Left lung (tissue), 10 donors: ENCODE results near the gene SRPK2. TPM values are rescaled to one million over a fixed set of nuclear protein-coding genes. Genes with fewer than 3 reads are reported as not detected.
"Not testable (repeated sequence)": the region's sequence is repeated elsewhere in the genome, so short reads cannot be mapped to it uniquely, and the experiment has no call there.

ENCODE experiments used
- ATAC-seq: fragments of 200-7000 bp; cut with Tn5 transposase; one replicate; pipeline ENCODE4 v1.9.1; 2020; ENCODE audit warnings: moderate library complexity
- DNase-seq, 4 donors: peaks; one replicate each; pipeline ENCODE4 v3.0.0-alpha.2; 2013 to 2020
- H3K27ac ChIP-seq, 2 donors: fragments of 200-600 bp; sonication (generic) in 1 of 2; one replicate each; pipeline versions ENCODE4 v1.5.0 to v1.8.0; 2020 to 2021
- H3K27me3 ChIP-seq, 2 donors: fragments of 200-600 bp; sonication (generic) in 1 of 2; one replicate each; pipeline versions ENCODE4 v1.5.0 to v1.8.0; 2020 to 2021
- H3K36me3 ChIP-seq, 2 donors: fragments of 200-600 bp; sonication (generic) in 1 of 2; one replicate each; pipeline versions ENCODE4 v1.5.0 to v1.8.0; 2020 to 2021
- H3K4me1 ChIP-seq, 2 donors: fragments of 200-600 bp; one replicate each; pipeline ENCODE4 v1.8.0; 2021
- H3K4me3 ChIP-seq, 2 donors: fragments of 200-600 bp; sonication (generic) in 1 of 2; one replicate each; pipeline versions ENCODE4 v1.5.0 to v1.8.0; 2020 to 2021; ENCODE audit warnings: mild to moderate bottlenecking in 1 of 2
- H3K9me3 ChIP-seq, 2 donors: fragments of 200-600 bp; sonication (generic) in 1 of 2; one replicate each; pipeline versions ENCODE4 v1.5.0 to v1.8.0; 2020 to 2021
- intact Hi-C, 2 donors: fragments of 100-400 bp; cut with DNase I; formaldehyde crosslinking; loops; one replicate each; pipeline versions ENCODE4 v1.11.2 to v1.14.2; 2022
- polyA plus RNA-seq, 6 donors: library from polyadenylated mRNA; unstranded; fragments of 120-200 nt; gene quantifications; one replicate each; pipeline ENCODE4 v1.2.1, GENCODE V29; 2013; ENCODE audit not compliant: insufficient read length in 6 of 6
- total RNA-seq, 2 donors: library from RNA; stranded (reverse); fragmentation: NEBNext Ultra II Directional; extraction: Animal tissue kit (Norgen Biotek cat#: 25700); gene quantifications; one replicate each; pipeline ENCODE4 v1.2.1, GENCODE V29; 2021
- TF ChIP-seq, protein P1 (sequence below), 2 donors: fragments of 200-600 bp; sonication (generic) in 1 of 2; IDR thresholded peaks; one replicate each; pipeline versions ENCODE4 v1.5.0 to v1.8.0; 2021; ENCODE audit warnings: antibody characterized with exemption in 2 of 2
- donor health status: DM: no; HTN: yes; CAD: no.
- donor health status: DM: no; HTN: no; CAD: no.

SRPK2 gene
- total and polyA plus RNA-seq, 8 donors: 42.9 to 63.4 (median 52.1) TPM

DNA sequence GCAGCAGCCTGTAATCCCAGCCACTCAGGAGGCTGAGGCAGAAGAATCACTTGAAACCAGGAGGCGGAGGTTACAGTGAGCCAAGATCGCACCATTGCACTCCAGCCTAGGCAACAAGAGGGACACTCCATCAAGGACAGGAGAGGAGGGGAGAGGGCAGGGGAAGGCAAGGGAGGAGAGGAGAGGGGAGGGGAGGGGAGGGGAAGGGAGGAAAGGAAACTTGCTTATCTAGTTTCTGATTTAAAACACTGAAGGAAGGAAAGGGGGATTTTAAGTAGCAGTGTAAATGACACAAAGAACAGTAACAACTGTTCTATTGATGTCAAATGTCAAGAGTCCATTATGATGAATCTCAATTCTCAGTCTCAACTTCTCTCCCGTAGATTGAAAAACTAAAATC is 43.7 kb downstream of the SRPK2 start:
- Histone ChIP-seq H3K36me3 (no peaks in the 10 kb centered on the region), H3K27ac (peak overlapping the region in 1 of 2 donors; percentile 78), H3K4me1 (peaks cover 0 to 33% of the 10 kb centered on the region in 2 donors), H3K4me3 (no peak overlapping the region), H3K27me3 (no peaks in the 10 kb centered on the region), H3K9me3 (no peaks in the 10 kb centered on the region)
- no peak for DNase-seq
- TF ChIP-seq, protein P1, sequence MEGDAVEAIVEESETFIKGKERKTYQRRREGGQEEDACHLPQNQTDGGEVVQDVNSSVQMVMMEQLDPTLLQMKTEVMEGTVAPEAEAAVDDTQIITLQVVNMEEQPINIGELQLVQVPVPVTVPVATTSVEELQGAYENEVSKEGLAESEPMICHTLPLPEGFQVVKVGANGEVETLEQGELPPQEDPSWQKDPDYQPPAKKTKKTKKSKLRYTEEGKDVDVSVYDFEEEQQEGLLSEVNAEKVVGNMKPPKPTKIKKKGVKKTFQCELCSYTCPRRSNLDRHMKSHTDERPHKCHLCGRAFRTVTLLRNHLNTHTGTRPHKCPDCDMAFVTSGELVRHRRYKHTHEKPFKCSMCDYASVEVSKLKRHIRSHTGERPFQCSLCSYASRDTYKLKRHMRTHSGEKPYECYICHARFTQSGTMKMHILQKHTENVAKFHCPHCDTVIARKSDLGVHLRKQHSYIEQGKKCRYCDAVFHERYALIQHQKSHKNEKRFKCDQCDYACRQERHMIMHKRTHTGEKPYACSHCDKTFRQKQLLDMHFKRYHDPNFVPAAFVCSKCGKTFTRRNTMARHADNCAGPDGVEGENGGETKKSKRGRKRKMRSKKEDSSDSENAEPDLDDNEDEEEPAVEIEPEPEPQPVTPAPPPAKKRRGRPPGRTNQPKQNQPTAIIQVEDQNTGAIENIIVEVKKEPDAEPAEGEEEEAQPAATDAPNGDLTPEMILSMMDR (IDR thresholded peaks at IDR 0.05): no peak
- intact Hi-C loops: no loop called here
- ATAC-seq: peak; percentile 54

DNA sequence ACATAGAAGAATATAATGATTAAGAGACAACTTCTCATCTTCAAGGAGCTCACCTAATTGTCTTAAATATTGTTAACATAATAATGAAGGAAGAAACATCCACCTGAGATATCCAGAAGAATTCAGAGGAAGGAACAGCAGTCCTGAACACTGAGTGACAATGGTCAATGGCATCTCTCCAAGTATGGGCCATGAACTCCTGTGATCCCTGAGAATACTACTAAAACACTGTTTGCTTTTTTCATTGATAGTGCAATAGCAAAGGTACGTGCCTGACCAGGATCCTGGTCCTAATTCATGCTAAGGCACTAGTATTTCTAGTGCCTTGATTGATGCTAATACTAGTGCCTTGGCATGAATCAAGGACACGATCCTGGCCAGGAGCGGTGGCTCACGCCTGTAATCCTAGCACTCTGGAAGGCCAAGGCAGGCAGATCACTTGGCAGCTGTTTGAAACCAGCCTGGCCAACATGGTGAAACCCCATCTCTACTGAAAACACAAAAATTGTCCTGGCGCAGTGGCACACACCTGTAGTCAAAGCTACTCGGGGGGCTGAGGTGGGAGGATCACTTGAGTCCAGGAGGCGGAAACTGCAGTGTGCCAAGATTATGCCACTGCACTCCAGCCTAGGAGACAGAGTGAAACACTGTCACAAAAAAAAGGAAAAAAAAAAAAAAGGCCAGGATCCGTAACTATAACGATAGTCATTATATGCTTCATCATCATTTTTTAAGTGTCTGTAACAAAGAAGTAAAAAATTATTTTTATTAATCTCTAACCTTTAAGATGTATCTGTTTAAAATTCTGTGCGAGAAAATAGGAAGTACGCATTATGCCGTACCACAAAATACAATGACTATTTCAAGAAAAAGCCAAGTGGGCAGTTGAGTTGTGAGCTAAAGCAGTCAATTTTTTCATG is 49.1 kb downstream of the SRPK2 start:
- DNase-seq: no peak
- ATAC-seq: no peak
- no peaks in the 10 kb centered on the region for H3K27me3 ChIP-seq
- intact Hi-C loops: loop anchor here in 1 of 2 donors (10.0 kb wide), 1 partner anchor 195 kb away; no protein-coding TSS in a partner anchor
- no peaks in the 10 kb centered on the region for H3K9me3 ChIP-seq
- H3K4me1 ChIP-seq: no peaks in the 10 kb centered on the region
- no peak overlapping the region for H3K4me3 ChIP-seq
- H3K36me3 ChIP-seq: no peaks in the 10 kb centered on the region
- TF ChIP-seq, protein P1 (IDR thresholded peaks at IDR 0.05): no peak
- H3K27ac ChIP-seq: no peak overlapping the region

DNA sequence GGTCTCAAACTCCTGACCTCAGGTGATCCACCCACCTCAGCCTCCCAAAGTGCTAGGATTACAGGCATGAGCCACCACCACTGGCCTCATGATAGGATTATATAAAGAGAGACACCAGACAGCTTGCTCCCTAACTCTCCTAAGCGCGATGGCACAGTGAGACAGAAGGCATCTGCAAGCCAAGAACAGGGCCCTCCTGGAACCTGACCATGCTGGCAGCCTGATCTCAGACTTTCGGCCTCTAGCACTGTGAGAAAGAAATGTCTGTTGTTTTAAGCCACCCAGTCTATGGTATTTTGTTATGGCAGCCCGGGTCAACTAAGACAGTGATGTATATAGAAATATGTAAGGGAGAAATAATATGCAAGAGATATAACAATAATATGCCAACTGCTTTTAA is 51.2 kb downstream of the SRPK2 start:
- Histone ChIP-seq H3K27ac (no peak overlapping the region), H3K27me3 (no peaks in the 10 kb centered on the region), H3K36me3 (no peaks in the 10 kb centered on the region), H3K4me1 (no peaks in the 10 kb centered on the region), H3K9me3 (no peaks in the 10 kb centered on the region), H3K4me3 (no peak overlapping the region)
- DNase-seq (no peak), ATAC-seq (no peak)
- intact Hi-C loops: loop anchor here in 1 of 2 donors (10.0 kb wide), 1 partner anchor 193 kb away; no protein-coding TSS in a partner anchor
- TF ChIP-seq, protein P1 (IDR thresholded peaks at IDR 0.05): no peak

DNA sequence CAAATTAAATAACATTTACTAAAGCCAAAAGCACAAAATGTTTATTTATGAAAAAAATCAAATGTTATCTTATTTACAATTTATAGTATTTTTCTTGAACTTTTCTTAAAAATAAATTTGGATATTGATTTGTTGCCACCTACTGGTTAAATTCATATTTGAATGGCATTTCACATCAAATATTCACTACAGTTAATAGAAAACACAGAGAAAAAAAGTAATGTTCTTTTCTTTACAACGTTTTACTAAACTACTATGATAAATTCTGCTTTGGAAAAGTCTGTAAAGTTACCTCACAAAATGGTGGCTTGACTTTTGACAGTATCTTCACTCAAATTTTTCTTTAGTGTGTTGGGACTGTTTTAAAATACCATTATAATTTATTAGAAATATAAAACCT is 52.7 kb downstream of the SRPK2 start:
- no peak overlapping the region for H3K27ac ChIP-seq
- no peaks in the 10 kb centered on the region for H3K9me3 ChIP-seq
- no peaks in the 10 kb centered on the region for H3K27me3 ChIP-seq
- no peak overlapping the region for H3K4me3 ChIP-seq
- H3K4me1 ChIP-seq: no peaks in the 10 kb centered on the region
- intact Hi-C loops: loop anchor here in 1 of 2 donors (10.0 kb wide), 1 partner anchor 191 kb away; no protein-coding TSS in a partner anchor
- H3K36me3 ChIP-seq: no peaks in the 10 kb centered on the region
- TF ChIP-seq, protein P1 (IDR thresholded peaks at IDR 0.05): peak in 1 of 2 donors; percentile 32
- ATAC-seq (no peak), DNase-seq (no peak)

DNA sequence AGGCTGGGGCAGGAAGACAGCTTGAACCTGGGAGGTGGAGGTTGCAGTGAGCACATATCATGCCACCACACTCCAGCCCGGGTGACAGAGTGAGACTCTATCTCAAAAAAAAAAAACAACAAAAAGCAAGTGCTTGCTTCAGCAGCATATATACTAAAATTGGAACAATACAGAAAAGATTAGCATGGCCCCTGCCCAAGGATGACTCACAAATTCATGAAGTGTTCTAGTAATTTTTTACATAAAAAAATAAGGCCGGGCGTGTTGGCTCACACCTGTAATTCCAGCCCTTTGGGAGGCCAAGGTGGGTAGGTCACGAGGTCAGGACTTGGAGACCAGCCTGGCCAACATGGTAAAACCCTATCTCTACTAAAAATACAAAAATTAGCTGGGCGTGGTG is 56.1 kb downstream of the SRPK2 start:
- ATAC-seq, DNase-seq: not testable (repeated sequence)
- intact Hi-C loops: loop anchor here in 1 of 2 donors (10.0 kb wide), 1 partner anchor 188 kb away; no protein-coding TSS in a partner anchor

More for the DNA sequence above, 56.1 kb downstream of the SRPK2 start:
- H3K4me1 ChIP-seq, H3K36me3 ChIP-seq, H3K9me3 ChIP-seq, H3K4me3 ChIP-seq, H3K27me3 ChIP-seq, H3K27ac ChIP-seq: not testable (repeated sequence)
